IPS-20b (cell line): ENCODE results near the gene GPR157.
"Not testable (repeated sequence)": the region's sequence is repeated elsewhere in the genome, so short reads cannot be mapped to it uniquely, and the experiment has no call there.

ENCODE experiments used
- H3K27ac ChIP-seq: one replicate; pipeline ENCODE4 v1.5.1; 2013; ENCODE audit warnings: low read length
- H3K27me3 ChIP-seq: 2 replicates; pipeline ENCODE4 v1.6.1; 2013; ENCODE audit warnings: mild to moderate bottlenecking, low read length, inconsistent platforms; ENCODE audit not compliant: insufficient read depth
- H3K36me3 ChIP-seq: 2 replicates; pipeline ENCODE4 v1.6.1; 2013; ENCODE audit warnings: low read depth, mild to moderate bottlenecking, inconsistent platforms, low read length, moderate library complexity; ENCODE audit not compliant: insufficient read depth
- H3K4me1 ChIP-seq: 2 replicates; pipeline ENCODE4 v1.6.1; 2013; ENCODE audit warnings: mild to moderate bottlenecking, control low read depth, inconsistent platforms, low read length, moderate library complexity; ENCODE audit not compliant: insufficient read depth
- H3K4me3 ChIP-seq: 2 replicates; pipeline ENCODE4 v1.5.1; 2013; ENCODE audit warnings: mild to moderate bottlenecking, low read length, inconsistent platforms
- H3K9ac ChIP-seq: 2 replicates; pipeline ENCODE4 v1.6.1; 2013; ENCODE audit warnings: low read depth, mild to moderate bottlenecking, inconsistent platforms, low read length, moderate library complexity
- H3K9me3 ChIP-seq: 2 replicates; pipeline ENCODE4 v1.6.1; 2013; ENCODE audit warnings: mild to moderate bottlenecking, low read depth, low read length, inconsistent platforms; ENCODE audit not compliant: insufficient read depth

GPR157 gene

DNA sequence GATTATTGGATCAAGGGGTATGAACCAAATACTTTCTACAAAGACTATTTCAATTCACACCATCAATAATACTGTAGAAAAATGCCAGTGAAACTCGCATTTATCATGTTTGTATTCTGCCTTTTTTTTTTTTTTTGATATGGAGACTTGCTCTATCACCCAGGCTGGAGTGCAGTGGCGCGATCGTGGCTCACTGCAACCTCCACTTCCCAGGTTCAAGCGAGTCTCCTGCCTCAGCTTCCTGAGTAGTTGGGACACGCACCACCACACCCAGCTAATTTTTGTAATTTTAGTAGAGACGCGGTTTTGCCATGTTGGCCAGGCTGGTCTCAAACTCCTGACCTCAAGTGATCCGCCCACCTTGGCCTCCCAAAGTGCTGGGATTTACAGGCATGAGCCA, 3.1 kb downstream of the GPR157 start:
- not testable (repeated sequence) for H3K4me1 ChIP-seq, H3K36me3 ChIP-seq, H3K4me3 ChIP-seq, H3K9ac ChIP-seq, H3K9me3 ChIP-seq, H3K27ac ChIP-seq
- peaks cover 20% of the 10 kb centered on the region for H3K27me3 ChIP-seq

DNA sequence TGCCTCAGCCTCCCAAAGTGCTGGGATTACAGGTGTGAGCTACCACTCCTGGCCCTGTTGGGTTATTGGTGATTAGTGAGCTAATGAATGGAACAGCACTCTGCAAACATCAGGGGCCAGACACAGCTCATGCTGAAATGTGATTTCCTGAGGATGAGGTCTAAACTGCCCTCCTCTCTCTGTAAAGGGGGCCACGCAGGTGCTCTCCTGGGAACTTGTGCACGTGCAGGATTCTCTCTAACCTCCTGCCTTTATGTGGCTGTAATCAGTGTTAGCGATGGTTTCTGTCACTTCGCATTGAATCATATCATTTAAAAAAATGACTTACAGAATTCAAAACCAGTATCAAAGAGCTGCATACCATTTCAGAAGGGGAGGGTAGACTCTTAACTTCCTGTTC, 3.6 kb downstream of the GPR157 start:
- Histone ChIP-seq H3K27me3 (peaks cover 20% of the 10 kb centered on the region), H3K27ac (no peak overlapping the region), H3K4me1 (no peaks in the 10 kb centered on the region), H3K9ac (no peak overlapping the region), H3K4me3 (no peak overlapping the region), H3K9me3 (no peaks in the 10 kb centered on the region), H3K36me3 (no peaks in the 10 kb centered on the region)

DNA sequence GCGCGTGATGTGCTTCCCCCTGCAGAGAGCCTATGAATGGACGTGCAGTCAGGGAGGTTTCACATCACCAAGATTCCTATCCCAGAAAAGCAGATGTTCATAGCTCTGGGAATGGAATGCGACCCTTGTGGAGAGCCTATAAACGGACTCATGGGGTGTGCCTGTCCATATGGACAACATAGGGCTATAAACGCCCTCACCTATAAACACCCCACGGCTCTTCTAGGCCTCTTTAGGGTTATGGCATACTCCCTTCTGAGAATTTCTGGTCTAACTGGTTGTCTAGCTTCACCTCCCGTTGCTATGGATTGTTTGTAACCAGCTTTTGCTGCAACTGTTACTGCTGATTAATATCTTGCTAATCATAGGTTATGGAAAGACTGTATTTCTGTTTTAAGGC, 4.5 kb downstream of the GPR157 start:
- peaks cover 20% of the 10 kb centered on the region for H3K27me3 ChIP-seq
- H3K27ac ChIP-seq, H3K9ac ChIP-seq, H3K9me3 ChIP-seq, H3K36me3 ChIP-seq, H3K4me3 ChIP-seq, H3K4me1 ChIP-seq: not testable (repeated sequence)

DNA sequence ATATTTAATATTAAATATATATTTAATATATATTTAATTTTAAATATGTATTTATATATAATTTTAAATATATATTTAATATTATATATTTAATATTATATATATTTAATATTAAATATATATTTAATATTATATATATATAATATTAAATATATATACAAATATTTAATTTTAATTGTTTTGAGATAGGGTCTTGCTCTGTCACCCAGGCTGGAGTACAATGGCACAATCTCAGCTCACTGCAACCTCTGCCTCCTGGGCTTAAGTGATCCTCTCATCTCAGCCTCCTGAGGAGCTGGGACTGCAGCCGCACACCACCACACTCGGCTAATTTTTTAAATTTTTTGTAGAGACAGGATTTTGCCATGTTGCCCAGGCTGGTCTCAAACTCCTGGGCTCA, 5.2 kb downstream of the GPR157 start:
- not testable (repeated sequence) for H3K9me3 ChIP-seq, H3K36me3 ChIP-seq, H3K4me3 ChIP-seq, H3K27ac ChIP-seq, H3K9ac ChIP-seq, H3K4me1 ChIP-seq
- H3K27me3 ChIP-seq = peaks cover 18% of the 10 kb centered on the region

DNA sequence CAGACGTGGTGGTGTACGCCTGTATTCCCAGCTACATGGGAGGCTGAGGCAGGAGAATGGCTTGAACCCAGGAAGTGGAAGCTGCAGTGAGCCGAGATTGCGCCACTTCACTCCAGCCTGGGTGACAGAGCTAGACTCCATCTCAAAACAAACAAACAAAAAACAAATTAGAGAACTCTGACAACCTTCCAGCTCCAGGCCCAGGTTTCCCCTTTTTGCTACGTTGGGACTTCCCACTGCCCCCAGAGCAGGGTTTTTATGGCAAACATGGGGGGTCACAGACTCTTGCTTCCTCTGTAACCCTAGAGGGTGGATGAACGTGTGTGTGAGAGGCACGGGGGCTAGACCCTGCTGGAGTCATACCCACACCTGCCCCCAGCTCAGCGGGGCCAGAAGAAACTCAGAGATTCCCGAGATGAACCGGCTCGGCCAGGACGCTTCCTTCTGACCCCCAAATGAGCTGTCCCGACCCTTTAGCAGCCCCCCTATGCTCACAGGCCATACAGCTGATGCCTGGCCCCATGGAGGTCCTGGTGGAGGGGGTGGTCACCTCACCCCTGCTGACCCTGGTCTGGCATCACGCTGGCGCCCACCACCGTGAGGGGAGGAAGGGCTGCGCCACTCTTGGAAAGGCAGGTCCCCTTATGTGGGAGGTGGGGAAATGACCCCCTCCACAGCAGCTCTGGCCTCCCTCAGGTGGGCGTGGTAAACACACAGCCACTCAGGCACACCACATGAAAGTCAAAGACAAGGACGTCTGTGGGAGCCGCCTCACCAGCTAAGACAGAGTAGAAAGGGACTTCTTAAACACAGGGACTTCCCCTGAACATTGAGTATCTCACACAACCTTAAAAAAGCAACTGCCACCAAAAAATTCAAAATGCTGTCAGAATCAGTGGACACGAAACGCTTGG, 7.1 kb downstream of the GPR157 start:
- no peaks in the 10 kb centered on the region for H3K27me3 ChIP-seq
- H3K9me3 ChIP-seq = no peaks in the 10 kb centered on the region
- H3K27ac ChIP-seq = no peak overlapping the region
- no peaks in the 10 kb centered on the region for H3K36me3 ChIP-seq
- no peaks in the 10 kb centered on the region for H3K4me1 ChIP-seq
- no peak overlapping the region for H3K9ac ChIP-seq
- H3K4me3 ChIP-seq = no peak overlapping the region

DNA sequence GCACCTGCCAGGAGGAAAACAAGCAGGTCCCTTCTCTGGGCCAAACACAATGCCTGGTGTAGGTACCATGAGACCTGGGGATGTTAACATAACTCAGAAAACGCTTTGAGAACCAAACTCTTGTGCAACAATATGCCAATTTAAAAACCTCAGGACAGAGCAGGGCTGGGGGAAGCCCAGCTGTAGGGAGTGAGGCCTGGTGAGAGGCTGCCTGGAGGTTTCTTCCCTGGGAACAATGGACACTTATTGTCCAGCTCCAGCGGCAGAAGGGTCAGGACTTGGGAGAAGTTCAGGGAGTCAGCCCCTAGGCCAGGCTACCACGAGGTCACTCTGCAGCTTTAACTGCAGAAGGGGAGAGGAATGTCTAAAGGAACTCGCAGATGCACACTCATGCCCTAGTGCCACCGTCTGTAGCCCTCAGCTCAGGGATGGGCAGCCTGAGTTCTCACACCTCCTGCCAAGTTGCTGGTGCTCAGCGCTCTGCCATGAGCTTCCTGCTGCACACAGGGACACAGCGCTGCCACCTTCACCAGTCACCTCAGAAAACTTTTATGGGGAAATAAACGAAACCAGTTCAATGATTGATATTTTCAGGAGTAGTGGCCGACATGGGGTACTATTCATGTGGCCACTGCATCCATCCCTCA, 8.5 kb downstream of the GPR157 start:
- Histone ChIP-seq H3K4me3 (no peak overlapping the region), H3K9me3 (no peaks in the 10 kb centered on the region), H3K9ac (no peak overlapping the region), H3K27me3 (no peaks in the 10 kb centered on the region), H3K4me1 (no peaks in the 10 kb centered on the region), H3K36me3 (no peaks in the 10 kb centered on the region), H3K27ac (no peak overlapping the region)

DNA sequence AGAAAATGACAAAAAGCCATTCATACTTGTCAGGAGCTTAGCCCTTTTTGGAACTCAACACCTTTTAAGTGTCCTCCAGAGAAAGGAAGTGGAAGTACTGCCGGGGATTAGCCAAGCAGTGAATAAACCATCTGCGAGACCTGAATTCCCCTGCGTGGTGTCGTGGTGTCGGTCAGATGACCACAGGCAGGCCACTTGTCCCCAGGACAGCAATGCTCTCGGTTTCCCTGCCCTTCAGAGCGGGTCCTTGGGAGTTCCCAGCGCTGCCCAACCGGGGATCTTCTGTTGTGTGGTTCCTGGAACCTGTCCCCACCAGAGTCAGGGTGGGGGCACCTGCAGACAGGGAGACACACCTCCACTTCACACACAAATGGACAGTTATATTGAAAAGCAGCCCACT, 9.2 kb downstream of the GPR157 start:
- Histone ChIP-seq H3K36me3 (no peaks in the 10 kb centered on the region), H3K4me1 (no peaks in the 10 kb centered on the region), H3K9me3 (no peaks in the 10 kb centered on the region), H3K4me3 (no peak overlapping the region), H3K9ac (no peak overlapping the region), H3K27ac (no peak overlapping the region), H3K27me3 (no peaks in the 10 kb centered on the region)

DNA sequence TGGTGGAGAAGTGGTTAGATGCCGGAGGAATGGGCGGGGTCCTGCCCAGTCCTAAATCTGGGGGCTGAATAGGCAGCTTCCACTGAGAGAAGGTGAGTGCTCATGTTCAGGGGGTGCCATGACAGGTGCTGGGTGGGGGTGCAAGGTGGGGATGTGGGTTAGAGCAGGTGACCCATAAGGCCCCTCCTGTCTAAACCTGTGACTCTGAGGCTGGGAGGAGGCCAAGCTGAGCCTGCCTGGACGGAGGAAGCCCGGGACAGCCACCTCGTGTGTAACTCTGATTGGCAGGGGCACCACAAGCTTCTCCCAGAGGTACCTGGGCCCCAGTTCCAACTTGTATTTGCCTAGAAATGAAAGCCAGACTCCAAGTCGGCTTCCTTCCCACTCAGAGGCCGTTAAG, 10.7 kb downstream of the GPR157 start:
- no peaks in the 10 kb centered on the region for H3K27me3 ChIP-seq

DNA sequence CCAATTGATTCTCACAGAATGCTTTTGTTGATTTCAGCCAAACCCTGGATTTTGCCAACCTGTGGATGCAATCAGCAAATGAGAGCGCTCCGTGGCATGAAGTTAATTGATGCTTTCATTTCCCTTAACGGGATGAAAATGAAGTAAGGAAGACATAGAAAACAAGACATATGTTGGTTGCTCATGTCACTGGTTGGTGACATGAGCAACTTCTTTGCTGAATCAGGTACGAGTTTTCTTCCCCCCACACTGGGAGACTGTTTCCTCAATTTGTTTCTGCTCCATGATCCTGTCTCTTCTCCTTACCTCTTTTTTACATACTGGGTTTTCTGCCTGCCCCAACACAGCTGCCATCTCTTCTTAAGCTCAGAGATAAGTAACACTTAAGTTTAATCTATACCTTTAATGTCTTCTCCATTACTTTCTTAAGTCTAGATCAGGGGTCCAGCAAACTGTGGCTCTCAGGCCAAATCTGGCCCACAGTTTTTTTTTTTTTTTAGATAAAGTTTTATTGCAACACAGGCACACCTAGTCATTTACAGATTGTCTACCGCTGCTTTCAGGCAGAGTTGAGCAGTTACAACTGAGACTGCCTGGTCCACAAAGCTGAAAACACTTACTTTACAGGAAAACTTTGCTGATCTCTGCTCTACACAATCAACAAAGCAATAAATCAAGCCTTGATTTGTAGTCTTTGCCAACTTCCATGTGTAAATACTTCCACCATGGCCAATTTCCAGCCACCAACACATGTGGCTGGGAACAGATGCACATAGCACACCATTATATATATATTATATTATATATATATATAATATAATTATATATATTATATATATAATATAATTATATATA, 13.3 kb downstream of the GPR157 start:
- Histone ChIP-seq H3K4me1 (no peaks in the 10 kb centered on the region), H3K27ac (no peak overlapping the region), H3K36me3 (no peaks in the 10 kb centered on the region), H3K27me3 (no peaks in the 10 kb centered on the region), H3K9me3 (no peaks in the 10 kb centered on the region), H3K9ac (no peak overlapping the region), H3K4me3 (no peak overlapping the region)

More for the DNA sequence above, 10.7 kb downstream of the GPR157 start:
- H3K27ac ChIP-seq = no peak overlapping the region
- no peaks in the 10 kb centered on the region for H3K4me1 ChIP-seq
- no peaks in the 10 kb centered on the region for H3K36me3 ChIP-seq
- no peak overlapping the region for H3K9ac ChIP-seq
- no peaks in the 10 kb centered on the region for H3K9me3 ChIP-seq
- H3K4me3 ChIP-seq = no peak overlapping the region

DNA sequence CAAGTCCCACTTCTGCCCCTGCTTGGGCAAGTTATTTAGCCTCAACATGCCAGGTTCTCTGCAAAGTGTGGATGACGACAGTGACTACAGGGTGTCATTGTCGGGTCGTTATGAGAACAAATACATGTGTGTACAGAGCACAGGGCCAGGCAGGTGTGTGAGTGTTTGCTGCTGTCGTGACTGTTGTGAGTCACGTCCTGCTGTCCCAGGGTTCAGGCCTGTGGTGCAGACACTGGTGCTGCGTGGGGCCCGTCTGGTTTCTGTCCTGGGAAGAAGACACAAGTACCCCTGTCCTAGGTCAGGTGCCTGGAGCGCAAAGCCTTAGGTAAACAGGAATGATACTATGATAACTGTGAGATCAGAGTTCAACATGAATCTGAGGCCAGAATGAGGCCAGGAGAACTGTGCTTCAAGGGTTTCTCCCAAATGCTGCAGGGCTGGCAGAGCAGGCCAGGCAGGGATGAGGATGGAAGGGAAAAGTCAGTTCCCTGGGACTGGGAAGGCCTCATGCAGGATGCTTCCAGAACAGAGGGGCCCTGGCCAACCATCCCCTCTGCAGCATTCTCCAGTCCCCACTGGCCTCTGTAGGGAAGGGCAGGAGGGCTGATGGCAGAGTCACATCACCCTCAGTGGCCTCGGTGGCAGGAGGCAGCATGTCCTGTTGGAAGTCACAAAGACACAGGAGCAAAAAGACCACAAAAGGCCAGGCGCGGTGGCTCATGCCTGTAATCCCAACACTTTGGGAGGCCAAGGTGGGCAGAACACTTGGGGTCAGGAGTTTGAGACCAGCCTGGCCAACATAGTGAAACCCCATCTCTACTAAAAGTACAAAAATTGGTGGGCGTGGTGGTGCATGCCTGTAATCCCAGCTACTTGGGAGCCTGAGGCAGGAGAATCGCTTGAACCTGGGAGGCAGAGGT, 15.7 kb downstream of the GPR157 start:
- Histone ChIP-seq H3K4me3 (no peak overlapping the region), H3K27me3 (no peaks in the 10 kb centered on the region), H3K9ac (no peak overlapping the region), H3K9me3 (no peaks in the 10 kb centered on the region), H3K27ac (no peak overlapping the region), H3K4me1 (no peaks in the 10 kb centered on the region), H3K36me3 (no peaks in the 10 kb centered on the region)

DNA sequence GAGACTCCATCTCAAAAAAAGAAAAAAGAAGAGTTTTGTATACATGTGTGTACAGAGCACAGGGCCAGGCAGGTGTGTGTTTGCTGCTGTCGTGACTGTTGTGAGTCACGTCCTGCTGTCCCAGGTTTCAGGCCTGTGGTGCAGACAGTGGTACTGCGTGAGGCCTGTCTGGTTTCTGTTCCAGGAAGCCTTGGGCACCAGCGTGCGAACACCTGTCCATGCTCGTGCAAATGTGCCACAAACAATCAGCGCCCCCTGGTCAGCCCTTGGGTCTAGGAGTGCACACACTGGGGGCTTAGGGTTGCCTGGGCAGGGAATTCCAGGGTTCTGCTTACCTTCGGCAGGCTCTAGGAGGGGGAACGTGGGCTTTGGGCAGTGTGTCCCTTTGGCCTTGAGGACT, 16.9 kb downstream of the GPR157 start:
- H3K27ac ChIP-seq = no peak overlapping the region
- no peak overlapping the region for H3K9ac ChIP-seq
- H3K4me3 ChIP-seq = no peak overlapping the region
- no peaks in the 10 kb centered on the region for H3K27me3 ChIP-seq
- H3K36me3 ChIP-seq = no peaks in the 10 kb centered on the region
- no peaks in the 10 kb centered on the region for H3K9me3 ChIP-seq
- H3K4me1 ChIP-seq = no peaks in the 10 kb centered on the region
